ENCODE data around the gene IRF3.

GRCh38 chr19:49681830-49682229, 16.2 kb upstream of the IRF3 start:
- TF ChIP-seq EP300 (IDR thresholded peaks at IDR 0.05) (no peak), CTCF (IDR thresholded peaks at IDR 0.05) (no peak), POLR2A (IDR thresholded peaks at IDR 0.05) (no peak), POLR2AphosphoS5 (IDR thresholded peaks at IDR 0.05) (no peak)
